A549 (cell line): Measurements from ENCODE around the gene TTYH2. TPM values are rescaled to one million over a fixed set of nuclear protein-coding genes. Genes with fewer than 3 reads are reported as not detected.
A peak's percentile ranks its signal among the peaks of the same experiment; 100 is the strongest.

Experiments used
- ATAC-seq, 2 experiments: fragments of 200-7000 bp in 1 of 2; fragments of >200 bp in 1 of 2; cut with Nextera tagmentation in 1 of 2; cut with Tn5 transposase in 1 of 2; 3 replicates each; pipeline versions ENCODE4 v1.8.0 to v1.9.1; 2018 to 2020; ENCODE audit warnings: mild to moderate bottlenecking in 1 of 2, moderate library complexity in 1 of 2
- CTCF ChIA-PET: fragments of 300-600 bp; sonication (Branson Sonifier 250); formaldehyde crosslinking; extraction: SDS; loops from one replicate; lab custom pipeline; 2021; ENCODE audit warnings: antibody characterized with exemption, inconsistent platforms; lab: Yijun Ruan, JAX
- POLR2A ChIA-PET: fragments of 350-600 bp; formaldehyde crosslinking; extraction: SDS; loops from one replicate; lab custom pipeline; 2021; ENCODE audit warnings: antibody characterized with exemption, inconsistent platforms; lab: Yijun Ruan, JAX
- DNase-seq, 2 experiments: peaks; one replicate each; pipeline versions ENCODE4 v3.0.0 to v3.0.0-alpha.2; 2011 to 2016; ENCODE audit warnings: low read depth in 1 of 2, low spot score in 1 of 2
- FAIRE-seq: peaks from 2 replicates; lab custom pipeline; 2011; peaks lifted over from hg19 to GRCh38; lab: Jason Lieb, UNC
- H3K27ac ChIP-seq, 2 experiments: fragments of >200 bp; sonication (Bioruptor Twin); formaldehyde crosslinking; 3 replicates each; pipeline ENCODE4 v1.5.1; 2016 to 2017
- H3K4me1 ChIP-seq: fragments of >200 bp; sonication (Bioruptor Twin); formaldehyde crosslinking; 3 replicates; pipeline ENCODE4 v1.6.1; 2016
- H3K4me2 ChIP-seq: fragments of >200 bp; sonication (Bioruptor Twin); formaldehyde crosslinking; 3 replicates; pipeline ENCODE4 v1.6.1; 2016
- H3K4me3 ChIP-seq: fragments of >200 bp; sonication (Bioruptor Twin); formaldehyde crosslinking; 3 replicates; pipeline ENCODE4 v1.5.1; 2016
- H3K9me3 ChIP-seq: fragments of >200 bp; sonication (Bioruptor Twin); formaldehyde crosslinking; 3 replicates; pipeline ENCODE4 v1.6.1; 2016
- BHLHE40 ChIP-seq: IDR thresholded peaks from 2 replicates; pipeline ENCODE4 v1.6.1; 2012; ENCODE audit warnings: low read depth, low read length, inconsistent platforms
- CBX8 ChIP-seq: fragments of 200-600 bp; sonication (generic); IDR thresholded peaks from 2 replicates; pipeline ENCODE4 v1.6.1; 2016
- CHD2 ChIP-seq: fragments of 150-350 bp; IDR thresholded peaks from 2 replicates; pipeline ENCODE4 v1.6.1; 2014; ENCODE audit warnings: low read length; ENCODE audit not compliant: partially characterized antibody
- CHD4 ChIP-seq: fragments of 200-600 bp; sonication (generic); IDR thresholded peaks from 2 replicates; pipeline ENCODE4 v1.6.1; 2016; ENCODE audit warnings: antibody characterized with exemption, mild to moderate bottlenecking, borderline replicate concordance
- EHF ChIP-seq: fragments of 250-450 bp; sonication (Bioruptor Pico); IDR thresholded peaks from 2 replicates; pipeline ENCODE4 v1.5.0; 2020; ENCODE audit warnings: mild to moderate bottlenecking
- ESRRA ChIP-seq: fragments of 150-350 bp; IDR thresholded peaks from 2 replicates; pipeline ENCODE4 v1.6.1; 2014; ENCODE audit warnings: mild to moderate bottlenecking, low read length, borderline replicate concordance
- FOSB ChIP-seq: fragments of 250-450 bp; sonication (Bioruptor Pico); IDR thresholded peaks from 2 replicates; pipeline ENCODE4 v1.5.0; 2020; ENCODE audit warnings: mild to moderate bottlenecking, moderate library complexity
- FOSL2 ChIP-seq, 2 experiments: fragments of 450-650 bp in 1 of 2; fragments of >200 bp in 1 of 2; sonication (Bioruptor Twin) in 1 of 2; formaldehyde crosslinking; IDR thresholded peaks; 2 replicates each; pipeline versions ENCODE4 v1.5.0 to v1.6.1; 2016 to 2020; ENCODE audit warnings: mild to moderate bottlenecking in 1 of 2, moderate library complexity in 1 of 2
- HOXA7 ChIP-seq: fragments of 250-450 bp; sonication (Bioruptor Pico); IDR thresholded peaks from 2 replicates; pipeline ENCODE4 v1.5.0; 2020; ENCODE audit warnings: mild to moderate bottlenecking, moderate library complexity
- JUN ChIP-seq, 2 experiments: fragments of >200 bp; sonication (Bioruptor Twin); formaldehyde crosslinking; IDR thresholded peaks; 2 replicates in 1 of 2; 3 replicates in 1 of 2; pipeline ENCODE4 v1.6.1; 2016 to 2017
- JUNB ChIP-seq: fragments of >200 bp; sonication (Bioruptor Twin); formaldehyde crosslinking; IDR thresholded peaks from 2 replicates; pipeline ENCODE4 v1.6.1; 2016
- KDM1A ChIP-seq: fragments of 200-600 bp; sonication (generic); IDR thresholded peaks from 2 replicates; pipeline ENCODE4 v1.6.1; 2016; ENCODE audit warnings: low read depth, mild to moderate bottlenecking
- NR3C1 ChIP-seq: fragments of >200 bp; sonication (Bioruptor Twin); formaldehyde crosslinking; IDR thresholded peaks from 3 replicates; pipeline ENCODE4 v1.6.1; 2017
- POLR2A ChIP-seq: IDR thresholded peaks from 2 replicates; pipeline ENCODE4 v1.6.1; 2012; ENCODE audit warnings: mild to moderate bottlenecking, low read length
- POLR2AphosphoS2 ChIP-seq: conservative IDR thresholded peaks from 2 replicates; pipeline ENCODE4 v1.6.1; 2012; ENCODE audit warnings: low read length, improper control_type of control experiment, inconsistent platforms
- RCOR1 ChIP-seq: fragments of 150-350 bp; IDR thresholded peaks from 2 replicates; pipeline ENCODE4 v1.6.1; 2014; ENCODE audit warnings: antibody characterized with exemption, low read length, low read depth
- TFCP2L1 ChIP-seq: fragments of 250-450 bp; sonication (Bioruptor Pico); IDR thresholded peaks from 2 replicates; pipeline ENCODE4 v1.5.0; 2021; ENCODE audit warnings: mild to moderate bottlenecking
- ZNF302 ChIP-seq: fragments of 250-450 bp; sonication (Bioruptor Pico); IDR thresholded peaks from 2 replicates; pipeline ENCODE4 v1.9.0; 2021; ENCODE audit warnings: inconsistent platforms, mild to moderate bottlenecking, moderate library complexity
- WGBS: methylation state at CpG from one replicate; pipeline ENCODE4 v1.1.6; 2017; ENCODE audit errors: missing lambda C conversion rate; 5-methylcytosine and 5-hydroxymethylcytosine counted together
- polyA plus RNA-seq, 4 experiments: library from polyadenylated mRNA; depleted of rRNA in 3 of 4; stranded (reverse); fragments of >200 nt; fragmentation: RNase III in 1 of 4; extraction: RNeasy Plus Mini Kit Qiagen cat#74134 plus additional on column Dnase treatment in 1 of 4; gene quantifications; 2 replicates in 3 of 4; 3 replicates in 1 of 4; pipeline ENCODE4 v1.2.3, GENCODE V29; 2011 to 2017
- TF ChIP-seq, protein P1 (sequence below): fragments of >200 bp; sonication (Bioruptor Twin); formaldehyde crosslinking; IDR thresholded peaks from 2 replicates; pipeline ENCODE4 v1.6.1; 2016
- TF ChIP-seq, protein P2 (sequence below): fragments of >200 bp; sonication (Bioruptor Twin); formaldehyde crosslinking; IDR thresholded peaks from 3 replicates; pipeline ENCODE4 v1.6.1; 2016
- TF ChIP-seq, protein P3 (sequence below): fragments of 450-650 bp; IDR thresholded peaks from 2 replicates; pipeline ENCODE4 v1.6.1; 2014; ENCODE audit warnings: antibody characterized with exemption
- TF ChIP-seq, protein P4 (sequence below): fragments of 250-450 bp; sonication (Bioruptor Pico); IDR thresholded peaks from 2 replicates; pipeline ENCODE4 v1.5.0; 2020; ENCODE audit warnings: low read depth, mild to moderate bottlenecking, moderate library complexity

Gene TTYH2
- polyA plus RNA-seq, 2 of the 4 experiments (the other 2 are of a cell fraction): 1.4 to 1.7 TPM

DNA sequence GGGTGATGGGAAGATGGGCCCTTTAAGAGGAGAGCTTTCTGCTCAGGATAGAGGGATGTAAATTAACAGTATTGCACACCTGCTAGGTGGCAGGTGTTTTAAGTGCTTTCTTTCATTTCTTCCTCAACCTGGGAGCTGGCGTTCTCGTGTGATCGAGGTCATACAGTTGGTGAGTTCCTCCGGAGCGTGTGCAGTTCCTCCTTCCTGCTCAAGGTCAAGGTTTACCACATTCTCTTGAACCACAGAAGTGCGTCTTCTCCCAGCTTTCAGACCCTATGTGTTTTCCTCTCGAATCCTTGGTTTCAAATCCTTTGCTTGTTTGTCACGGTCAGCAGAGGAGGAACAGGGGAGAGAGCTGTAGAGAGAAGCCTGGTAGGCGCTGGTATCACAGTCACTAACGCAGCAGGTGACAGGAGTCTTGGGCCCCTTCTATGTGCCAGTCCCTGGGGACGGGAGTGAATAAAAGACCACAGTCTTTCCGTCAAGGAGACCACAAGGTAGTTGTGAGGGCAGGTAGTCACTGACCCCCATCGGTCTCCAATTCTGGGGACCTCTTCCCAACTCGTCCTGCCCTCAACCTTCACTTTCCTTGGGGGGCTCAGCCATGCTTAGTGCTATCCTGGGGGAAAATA is 61.5 kb downstream of the TTYH2 start:
- POLR2A ChIA-PET: interaction anchor here (0.7 kb wide), 1 partner anchor 22 kb away, joined by 4 read pairs; no protein-coding TSS in a partner anchor
- TF ChIP-seq POLR2AphosphoS2 (no peak), BHLHE40 (no peak), RCOR1 (no peak), ZNF302 (no peak), FOSL2 (IDR thresholded peaks at IDR 0.05) (no peak), FOSL2 (CRISPR knock-in tag; IDR thresholded peaks at IDR 0.05) (no peak), JUN (IDR thresholded peaks at IDR 0.05) (no peak), ESRRA (no peak), CHD2 (no peak), FOSB (CRISPR knock-in tag) (no peak), KDM1A (no peak), CBX8 (no peak), HOXA7 (CRISPR knock-in tag) (no peak)
- TF ChIP-seq, protein P1, sequence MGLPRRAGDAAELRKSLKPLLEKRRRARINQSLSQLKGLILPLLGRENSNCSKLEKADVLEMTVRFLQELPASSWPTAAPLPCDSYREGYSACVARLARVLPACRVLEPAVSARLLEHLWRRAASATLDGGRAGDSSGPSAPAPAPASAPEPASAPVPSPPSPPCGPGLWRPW: no peak
- TF ChIP-seq, protein P2, sequence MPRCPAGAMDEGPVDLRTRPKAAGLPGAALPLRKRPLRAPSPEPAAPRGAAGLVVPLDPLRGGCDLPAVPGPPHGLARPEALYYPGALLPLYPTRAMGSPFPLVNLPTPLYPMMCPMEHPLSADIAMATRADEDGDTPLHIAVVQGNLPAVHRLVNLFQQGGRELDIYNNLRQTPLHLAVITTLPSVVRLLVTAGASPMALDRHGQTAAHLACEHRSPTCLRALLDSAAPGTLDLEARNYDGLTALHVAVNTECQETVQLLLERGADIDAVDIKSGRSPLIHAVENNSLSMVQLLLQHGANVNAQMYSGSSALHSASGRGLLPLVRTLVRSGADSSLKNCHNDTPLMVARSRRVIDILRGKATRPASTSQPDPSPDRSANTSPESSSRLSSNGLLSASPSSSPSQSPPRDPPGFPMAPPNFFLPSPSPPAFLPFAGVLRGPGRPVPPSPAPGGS: no peak
- TF ChIP-seq, protein P3, sequence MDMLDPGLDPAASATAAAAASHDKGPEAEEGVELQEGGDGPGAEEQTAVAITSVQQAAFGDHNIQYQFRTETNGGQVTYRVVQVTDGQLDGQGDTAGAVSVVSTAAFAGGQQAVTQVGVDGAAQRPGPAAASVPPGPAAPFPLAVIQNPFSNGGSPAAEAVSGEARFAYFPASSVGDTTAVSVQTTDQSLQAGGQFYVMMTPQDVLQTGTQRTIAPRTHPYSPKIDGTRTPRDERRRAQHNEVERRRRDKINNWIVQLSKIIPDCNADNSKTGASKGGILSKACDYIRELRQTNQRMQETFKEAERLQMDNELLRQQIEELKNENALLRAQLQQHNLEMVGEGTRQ: no peak
- TF ChIP-seq, all 56 proteins: peak for 0
- Histone ChIP-seq H3K4me2 (no peak overlapping the region), H3K9me3 (no peaks in the 10 kb centered on the region), H3K4me3 (no peak overlapping the region), H3K27ac (no peak overlapping the region), H3K4me1 (no peaks in the 10 kb centered on the region)
- 56% methylated on average over 14 of the region's 14 CpGs for whole genome bisulfite sequencing
- CTCF ChIA-PET: interaction anchor here (1.0 to 2.2 kb wide), 6 partner anchors 10 to 183 kb away, joined by 3 to 5 read pairs (median 4); no protein-coding TSS in a partner anchor
- peak; percentile 3 to 9; a peak in 2 of 6 replicates for ATAC-seq
- no peak for FAIRE-seq
- DNase-seq: no peak

DNA sequence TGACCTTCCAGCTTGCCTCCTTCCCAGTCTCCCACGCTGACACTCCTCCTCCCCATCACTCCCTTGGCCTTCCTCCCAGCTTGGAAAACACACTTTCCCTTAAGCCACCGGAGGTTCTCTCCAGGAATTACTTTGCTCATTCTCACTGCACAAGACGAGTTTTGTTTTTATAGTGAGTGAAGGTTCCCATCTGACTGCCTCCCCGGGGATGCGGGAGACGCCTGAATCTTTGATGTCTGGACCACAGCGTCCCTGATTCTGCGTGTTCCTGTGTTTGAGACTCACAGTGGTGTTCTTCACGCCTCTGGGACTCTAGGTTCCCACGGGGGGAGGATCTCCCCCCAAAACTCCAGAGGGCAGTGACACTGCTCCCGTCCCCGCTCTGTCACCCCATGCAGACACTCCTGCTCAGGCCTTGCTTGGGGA is 62.7 kb downstream of the TTYH2 start:
- Histone ChIP-seq H3K27ac (no peak overlapping the region), H3K4me2 (no peak overlapping the region), H3K4me3 (no peak overlapping the region)
- DNase-seq: no peak
- POLR2A ChIA-PET: no interaction called here
- WGBS: 54% methylated on average over 12 of the region's 12 CpGs
- TF ChIP-seq, protein P1: no peak
- TF ChIP-seq NR3C1: no peak
- TF ChIP-seq, protein P4, sequence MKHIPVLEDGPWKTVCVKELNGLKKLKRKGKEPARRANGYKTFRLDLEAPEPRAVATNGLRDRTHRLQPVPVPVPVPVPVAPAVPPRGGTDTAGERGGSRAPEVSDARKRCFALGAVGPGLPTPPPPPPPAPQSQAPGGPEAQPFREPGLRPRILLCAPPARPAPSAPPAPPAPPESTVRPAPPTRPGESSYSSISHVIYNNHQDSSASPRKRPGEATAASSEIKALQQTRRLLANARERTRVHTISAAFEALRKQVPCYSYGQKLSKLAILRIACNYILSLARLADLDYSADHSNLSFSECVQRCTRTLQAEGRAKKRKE (CRISPR knock-in tag): no peak
- no peak for TF ChIP-seq POLR2A
- TF ChIP-seq FOSL2 (IDR thresholded peaks at IDR 0.05): no peak
- TF ChIP-seq FOSL2 (CRISPR knock-in tag; IDR thresholded peaks at IDR 0.05): no peak
- no peak for TF ChIP-seq POLR2AphosphoS2
- TF ChIP-seq EHF: no peak
- TF ChIP-seq RCOR1: no peak
- TF ChIP-seq CHD4: no peak
- TF ChIP-seq JUNB: no peak
- no peak for TF ChIP-seq TFCP2L1
- TF ChIP-seq, all 56 proteins: peak for 0
- Histone ChIP-seq H3K9me3 (no peaks in the 10 kb centered on the region), H3K4me1 (no peaks in the 10 kb centered on the region)
- ATAC-seq (no peak), FAIRE-seq (no peak)
- CTCF ChIA-PET: interaction anchor here (0.8 to 2.2 kb wide), 5 partner anchors 8 to 182 kb away, joined by 3 to 5 read pairs (median 4); no protein-coding TSS in a partner anchor
